Measurements from ENCODE around the gene DAGLA. TPM values are rescaled to one million over a fixed set of nuclear protein-coding genes. Genes with fewer than 3 reads are reported as not detected.

DAGLA gene
- total RNA-seq, 1 donor from 2014 or later: 6.0 TPM

DNA sequence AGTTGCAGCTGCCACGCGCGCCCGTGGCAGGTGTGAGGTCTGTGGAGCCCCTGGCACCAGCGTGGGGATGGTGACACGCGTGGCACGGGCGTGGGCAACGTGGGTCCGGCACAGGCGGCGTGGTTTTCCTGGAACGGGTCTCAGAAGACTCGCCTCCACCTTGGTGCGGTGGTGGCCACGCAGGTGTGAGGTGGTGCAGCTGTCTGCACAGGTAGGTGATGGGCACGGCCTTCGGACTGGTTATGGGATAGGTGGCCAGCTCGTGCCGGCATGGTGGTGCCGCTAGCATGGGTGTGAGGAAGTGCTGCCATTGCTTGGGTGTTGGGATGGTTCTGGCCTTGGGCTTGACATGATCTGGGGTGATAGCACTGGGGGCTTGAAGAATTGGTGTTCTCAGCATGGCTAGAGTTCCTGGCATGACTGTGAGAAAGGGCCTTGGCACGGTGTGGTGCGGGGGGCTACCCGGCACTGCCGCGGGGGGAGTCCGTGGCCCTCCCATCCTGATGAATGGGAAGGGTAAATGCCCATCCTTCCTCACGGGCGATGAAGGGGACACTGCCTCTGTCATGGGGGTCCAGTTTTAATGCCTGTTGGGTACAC lies 531 bp downstream of the DAGLA start:
- intact Hi-C loops (cut with DNase I): no loop called here

DNA sequence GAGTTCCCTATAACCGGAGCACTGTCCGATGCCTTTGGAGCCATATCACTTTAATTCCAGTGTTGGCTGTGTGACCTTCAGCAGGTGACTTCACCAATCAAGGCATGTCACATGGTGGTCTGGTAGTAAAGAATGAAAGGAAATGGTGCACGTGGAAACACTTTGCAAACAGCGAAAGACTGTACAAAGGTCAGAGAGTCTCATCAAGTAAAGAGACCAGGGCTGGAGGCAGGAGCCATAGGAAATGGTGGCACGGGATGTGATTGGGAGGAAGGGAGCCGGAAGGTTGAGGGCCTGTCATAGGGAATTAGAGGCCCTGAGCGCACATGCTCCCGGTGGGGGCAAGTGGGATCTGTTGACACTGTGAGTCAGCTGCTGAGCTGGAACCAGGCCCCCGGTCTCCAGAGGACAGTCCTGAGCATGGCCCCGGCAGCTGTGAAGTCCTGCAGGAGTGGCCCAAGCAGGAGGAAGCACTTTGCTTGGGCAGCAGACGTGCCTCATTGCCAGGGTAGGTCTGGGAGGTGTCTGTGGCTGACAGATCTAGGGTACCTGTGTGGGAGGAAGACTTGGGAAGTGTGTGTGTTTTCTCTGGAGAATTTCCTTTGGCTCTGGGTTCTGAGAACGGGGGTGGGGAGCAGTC lies 2.0 kb downstream of the DAGLA start:
- Histone ChIP-seq H3K27me3 (peaks cover 14% of the 10 kb centered on the region), H3K4me3 (no peak overlapping the region)
- no peak for ATAC-seq

More for the DNA sequence above, 531 bp downstream of the DAGLA start:
- Histone ChIP-seq H3K36me3 (no peaks in the 10 kb centered on the region), H3K4me1 (peaks cover 10% of the 10 kb centered on the region), H3K9me3 (no peaks in the 10 kb centered on the region), H3K27ac (no peak overlapping the region), H3K4me3 (peak overlapping the region; percentile 58), H3K27me3 (peaks cover 14% of the 10 kb centered on the region)
- no peak for ATAC-seq
- TF ChIP-seq, protein P1, sequence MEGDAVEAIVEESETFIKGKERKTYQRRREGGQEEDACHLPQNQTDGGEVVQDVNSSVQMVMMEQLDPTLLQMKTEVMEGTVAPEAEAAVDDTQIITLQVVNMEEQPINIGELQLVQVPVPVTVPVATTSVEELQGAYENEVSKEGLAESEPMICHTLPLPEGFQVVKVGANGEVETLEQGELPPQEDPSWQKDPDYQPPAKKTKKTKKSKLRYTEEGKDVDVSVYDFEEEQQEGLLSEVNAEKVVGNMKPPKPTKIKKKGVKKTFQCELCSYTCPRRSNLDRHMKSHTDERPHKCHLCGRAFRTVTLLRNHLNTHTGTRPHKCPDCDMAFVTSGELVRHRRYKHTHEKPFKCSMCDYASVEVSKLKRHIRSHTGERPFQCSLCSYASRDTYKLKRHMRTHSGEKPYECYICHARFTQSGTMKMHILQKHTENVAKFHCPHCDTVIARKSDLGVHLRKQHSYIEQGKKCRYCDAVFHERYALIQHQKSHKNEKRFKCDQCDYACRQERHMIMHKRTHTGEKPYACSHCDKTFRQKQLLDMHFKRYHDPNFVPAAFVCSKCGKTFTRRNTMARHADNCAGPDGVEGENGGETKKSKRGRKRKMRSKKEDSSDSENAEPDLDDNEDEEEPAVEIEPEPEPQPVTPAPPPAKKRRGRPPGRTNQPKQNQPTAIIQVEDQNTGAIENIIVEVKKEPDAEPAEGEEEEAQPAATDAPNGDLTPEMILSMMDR (IDR thresholded peaks at IDR 0.05): no peak
- DNase-seq: no peak

DNA sequence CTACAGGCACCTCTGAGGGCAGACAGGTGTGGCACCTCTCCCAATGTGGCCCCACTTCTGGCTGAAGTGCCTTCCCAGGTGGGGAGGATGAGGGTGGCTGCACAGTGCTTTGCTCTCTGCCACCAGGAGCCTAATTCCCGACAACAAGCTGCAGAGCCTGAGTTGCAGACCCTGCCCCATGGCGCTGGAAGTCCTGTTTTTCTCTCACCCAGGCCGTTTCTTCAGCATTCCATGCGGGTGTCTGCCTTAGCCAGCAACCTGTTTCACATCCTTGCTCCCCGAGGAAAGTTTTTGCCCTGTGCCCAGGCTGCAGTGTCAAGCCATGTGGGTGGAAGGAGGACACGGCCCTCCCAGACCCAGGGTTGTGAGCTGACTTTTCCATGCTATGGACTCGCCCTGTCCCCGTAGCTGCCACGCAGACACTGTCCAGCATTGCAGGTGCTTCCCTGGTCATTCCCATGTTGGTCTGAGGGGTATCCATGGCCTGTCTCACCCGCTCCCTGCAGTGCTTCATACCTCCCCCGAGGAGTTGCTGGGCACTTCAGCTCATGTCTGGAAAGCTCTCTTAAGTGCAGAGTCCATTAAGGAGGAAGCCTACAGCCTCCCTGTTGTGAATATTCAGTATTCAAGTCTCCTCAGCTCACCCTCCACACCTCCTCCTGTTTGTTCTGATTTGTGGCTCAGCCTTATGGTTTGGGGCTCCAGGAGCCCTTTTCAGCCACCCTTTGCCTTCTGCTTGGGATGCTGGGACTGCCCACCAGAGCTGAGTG lies 2.9 kb downstream of the DAGLA start:
- no peak for DNase-seq
- no peak for ATAC-seq
- H3K4me1 ChIP-seq: peaks cover 10% of the 10 kb centered on the region
- TF ChIP-seq, protein P1 (IDR thresholded peaks at IDR 0.05): no peak
- peaks cover 14% of the 10 kb centered on the region for H3K27me3 ChIP-seq
- H3K36me3 ChIP-seq: no peaks in the 10 kb centered on the region
- no peak overlapping the region for H3K4me3 ChIP-seq
- intact Hi-C loops (cut with DNase I): no loop called here
- H3K27ac ChIP-seq: no peak overlapping the region
- no peaks in the 10 kb centered on the region for H3K9me3 ChIP-seq

More for the DNA sequence above, 2.0 kb downstream of the DAGLA start:
- TF ChIP-seq, protein P1 (IDR thresholded peaks at IDR 0.05): no peak
- Histone ChIP-seq H3K36me3 (no peaks in the 10 kb centered on the region), H3K4me1 (peaks cover 10% of the 10 kb centered on the region), H3K9me3 (no peaks in the 10 kb centered on the region), H3K27ac (no peak overlapping the region)
- intact Hi-C loops (cut with DNase I): no loop called here
- no peak for DNase-seq

DNA sequence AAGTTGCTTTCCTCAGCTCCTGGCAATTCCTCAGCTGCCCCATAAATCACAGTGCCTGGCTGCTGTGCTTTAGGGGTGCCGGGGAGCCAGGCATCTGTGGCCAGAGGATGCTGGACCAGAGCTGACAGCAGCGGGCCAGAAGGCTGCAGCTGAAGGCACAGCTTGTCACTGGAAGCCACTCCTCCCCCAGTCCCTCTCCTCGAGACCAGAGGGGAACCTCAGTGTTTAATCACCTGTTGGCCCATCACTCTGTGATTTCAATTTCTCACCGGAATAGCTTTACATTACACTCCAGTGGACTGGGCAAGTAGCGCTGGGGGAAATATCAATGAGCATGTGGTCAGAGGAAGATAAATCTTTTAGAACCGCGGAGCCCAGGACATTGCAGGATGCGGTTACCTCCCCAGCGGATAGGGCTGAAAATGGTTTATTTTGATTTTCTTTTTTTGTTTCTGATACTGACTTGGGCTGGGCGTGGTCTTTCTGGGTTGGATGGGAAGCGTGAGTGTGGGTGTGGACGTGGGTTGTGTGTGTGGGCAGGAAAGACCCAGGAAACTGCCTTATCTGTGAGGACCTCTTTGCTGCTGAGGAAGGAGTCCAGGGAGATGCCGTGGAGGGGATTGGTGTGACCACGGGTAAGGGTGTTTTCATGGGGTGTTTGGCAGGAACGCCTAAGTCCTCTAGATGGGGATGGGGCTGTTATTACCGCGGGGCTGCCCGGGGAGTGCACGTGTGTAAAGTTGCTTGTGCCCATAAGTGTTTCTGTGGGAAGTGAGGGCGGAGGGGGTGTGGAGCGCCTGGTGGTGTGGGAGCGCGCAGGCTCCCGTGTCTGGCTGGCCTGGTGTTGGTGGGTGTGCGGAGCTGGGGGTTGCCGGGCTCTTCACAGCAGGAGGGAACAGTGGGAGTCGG lies 4.0 kb downstream of the DAGLA start:
- ATAC-seq (no peak), DNase-seq (no peak)
- Histone ChIP-seq H3K27me3 (peaks cover 14% of the 10 kb centered on the region), H3K4me1 (peaks cover 21% of the 10 kb centered on the region), H3K9me3 (no peaks in the 10 kb centered on the region), H3K4me3 (no peak overlapping the region), H3K27ac (no peak overlapping the region), H3K36me3 (no peaks in the 10 kb centered on the region)
- TF ChIP-seq, protein P1 (IDR thresholded peaks at IDR 0.05): no peak
- intact Hi-C loops (cut with DNase I): no loop called here

DNA sequence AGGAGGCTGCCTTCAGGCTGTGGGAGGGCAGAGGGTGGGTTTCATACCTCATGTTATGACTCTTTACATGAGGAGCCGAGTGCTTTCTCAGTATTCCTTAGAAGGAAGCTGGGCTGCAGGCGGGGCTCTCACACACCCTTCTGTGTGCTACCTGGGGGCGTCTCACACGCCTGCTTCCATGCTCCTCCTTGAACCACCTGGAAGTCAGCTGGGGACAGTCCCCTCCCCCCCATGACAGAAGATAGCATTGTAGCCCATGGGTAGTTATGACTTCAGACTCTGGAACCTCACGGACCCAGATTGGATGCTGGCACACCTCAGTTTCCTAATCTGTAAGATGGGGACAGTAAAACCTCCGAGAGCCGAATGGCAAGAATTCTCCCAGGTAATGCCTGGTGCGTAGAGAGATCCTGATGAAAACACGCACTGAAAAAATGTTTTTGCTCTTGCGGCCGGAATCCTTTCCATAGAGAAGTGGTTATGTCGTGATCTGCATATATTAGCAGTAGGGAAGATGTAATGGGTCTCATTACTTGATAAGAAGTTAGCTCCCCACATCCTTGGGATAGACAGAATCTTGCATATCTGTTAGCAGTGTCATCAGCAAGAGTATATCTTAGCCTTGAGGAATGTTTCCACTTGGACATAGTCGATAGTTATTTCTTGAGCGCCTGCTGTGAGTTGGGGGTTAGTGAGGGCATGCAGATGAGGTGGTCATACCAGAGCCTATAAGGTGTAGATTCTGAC lies 4.9 kb downstream of the DAGLA start:
- Histone ChIP-seq H3K4me1 (peaks cover 23% of the 10 kb centered on the region), H3K9me3 (no peaks in the 10 kb centered on the region), H3K4me3 (no peak overlapping the region), H3K27me3 (peaks cover 14% of the 10 kb centered on the region), H3K36me3 (no peaks in the 10 kb centered on the region), H3K27ac (no peak overlapping the region)
- ATAC-seq (no peak), DNase-seq (no peak)
- TF ChIP-seq, protein P1 (IDR thresholded peaks at IDR 0.05): no peak
- intact Hi-C loops (cut with DNase I): no loop called here

Measured in upper lobe of right lung (tissue), 1 donor.